AG04449 (cell line): ENCODE data around the gene GULP1.

Experiments
- CTCF ChIA-PET: fragments of 350-600 bp; formaldehyde crosslinking; extraction: SDS; loops from one replicate; lab custom pipeline; 2021; ENCODE audit warnings: antibody characterized with exemption; lab: Yijun Ruan, JAX
- POLR2A ChIA-PET: fragments of 400-600, 350-600 bp; formaldehyde crosslinking; extraction: SDS; loops from one replicate; lab custom pipeline; 2020; ENCODE audit warnings: antibody characterized with exemption, inconsistent platforms; lab: Yijun Ruan, JAX
- DNase-seq: peaks from one replicate; pipeline ENCODE4 v3.0.0-alpha.2; 2010; ENCODE audit warnings: low read depth, low spot score
- H3K4me3 ChIP-seq: 2 replicates; pipeline ENCODE4 v1.5.1; 2011; ENCODE audit warnings: low read depth, mild to moderate bottlenecking, control low read depth, low read length
- TF ChIP-seq, protein P1 (sequence below): IDR thresholded peaks from one replicate; pipeline ENCODE4 v1.5.1; 2011; ENCODE audit warnings: mild to moderate bottlenecking, moderate library complexity, low read length, control low read depth, inconsistent platforms; ENCODE audit not compliant: insufficient read depth; ENCODE audit errors: missing control alignments

Gene GULP1

DNA sequence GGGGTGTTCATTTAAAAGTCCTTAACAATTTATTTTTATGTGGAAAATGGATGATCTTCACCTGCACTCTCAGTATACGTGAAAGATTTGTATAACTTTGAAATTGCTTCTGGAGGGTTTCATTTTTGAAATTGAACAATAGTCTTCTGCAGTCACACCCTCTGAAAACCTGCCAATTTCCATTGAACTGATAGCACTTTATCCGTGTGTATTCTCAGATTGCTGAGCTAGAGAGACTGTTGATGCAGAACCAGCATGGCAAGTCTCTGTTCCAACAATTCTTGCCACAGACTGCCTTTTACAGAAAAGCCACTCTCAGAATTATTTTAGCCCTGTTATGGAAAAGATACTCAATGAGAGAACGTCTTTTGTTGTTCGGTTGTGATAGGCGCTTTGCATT, 6.6 kb upstream of the GULP1 start:
- POLR2A ChIA-PET: no interaction called here
- CTCF ChIA-PET: no interaction called here
- DNase-seq: no peak
- H3K4me3 ChIP-seq: no peak overlapping the region
- TF ChIP-seq, protein P1, sequence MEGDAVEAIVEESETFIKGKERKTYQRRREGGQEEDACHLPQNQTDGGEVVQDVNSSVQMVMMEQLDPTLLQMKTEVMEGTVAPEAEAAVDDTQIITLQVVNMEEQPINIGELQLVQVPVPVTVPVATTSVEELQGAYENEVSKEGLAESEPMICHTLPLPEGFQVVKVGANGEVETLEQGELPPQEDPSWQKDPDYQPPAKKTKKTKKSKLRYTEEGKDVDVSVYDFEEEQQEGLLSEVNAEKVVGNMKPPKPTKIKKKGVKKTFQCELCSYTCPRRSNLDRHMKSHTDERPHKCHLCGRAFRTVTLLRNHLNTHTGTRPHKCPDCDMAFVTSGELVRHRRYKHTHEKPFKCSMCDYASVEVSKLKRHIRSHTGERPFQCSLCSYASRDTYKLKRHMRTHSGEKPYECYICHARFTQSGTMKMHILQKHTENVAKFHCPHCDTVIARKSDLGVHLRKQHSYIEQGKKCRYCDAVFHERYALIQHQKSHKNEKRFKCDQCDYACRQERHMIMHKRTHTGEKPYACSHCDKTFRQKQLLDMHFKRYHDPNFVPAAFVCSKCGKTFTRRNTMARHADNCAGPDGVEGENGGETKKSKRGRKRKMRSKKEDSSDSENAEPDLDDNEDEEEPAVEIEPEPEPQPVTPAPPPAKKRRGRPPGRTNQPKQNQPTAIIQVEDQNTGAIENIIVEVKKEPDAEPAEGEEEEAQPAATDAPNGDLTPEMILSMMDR: no peak

DNA sequence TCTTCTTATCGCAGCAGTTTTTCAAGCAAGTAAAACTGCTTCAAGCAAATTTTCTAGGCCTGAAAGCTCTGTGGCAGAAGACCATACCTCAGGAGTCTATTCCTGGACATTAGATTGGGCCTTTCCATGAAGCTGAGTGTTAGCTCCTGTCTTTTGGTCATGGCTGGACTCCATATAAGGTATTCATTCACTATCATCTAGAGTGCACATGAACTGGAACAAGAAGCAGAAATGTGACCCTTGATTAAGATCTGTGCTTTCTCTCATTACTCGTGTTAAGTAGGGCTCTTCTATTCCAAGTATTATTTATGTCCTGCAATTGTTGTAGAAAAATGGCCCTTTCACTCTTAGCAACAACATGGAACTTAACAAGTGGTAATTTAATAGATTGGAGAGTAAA, 5.9 kb upstream of the GULP1 start:
- H3K4me3 ChIP-seq: no peak overlapping the region
- ChIA-PET CTCF (no interaction called here), POLR2A (no interaction called here)
- TF ChIP-seq, protein P1: no peak
- DNase-seq: no peak

DNA sequence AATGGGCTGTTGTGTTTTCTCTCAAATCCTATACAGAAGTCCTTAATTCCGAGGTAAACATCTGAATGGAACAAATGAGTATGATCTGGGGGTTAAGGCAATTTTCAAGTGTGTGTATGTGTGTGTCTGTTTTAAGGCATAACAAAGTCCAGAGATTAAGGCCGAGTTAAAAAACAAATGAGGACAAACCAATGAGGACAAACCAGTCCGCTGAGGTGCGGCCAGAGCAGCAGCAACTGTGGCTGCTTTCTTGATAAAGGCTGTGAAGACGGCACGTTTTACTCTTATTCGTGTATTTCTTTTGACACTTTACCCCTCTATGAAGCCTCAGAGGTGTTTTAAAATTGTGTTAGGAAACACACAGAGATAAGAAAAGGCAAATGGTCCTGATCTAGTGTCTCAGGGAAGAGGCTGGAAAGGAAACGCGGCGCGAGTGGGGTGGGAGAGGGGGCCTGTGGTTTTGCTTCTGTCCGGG, 495 bp upstream of the GULP1 start:
- TF ChIP-seq, protein P1: no peak
- CTCF ChIA-PET: interaction anchor here (0.6 to 4.3 kb wide), 15 partner anchors 10 to 765 kb away, joined by 3 to 24 read pairs (median 5); no protein-coding TSS in a partner anchor
- POLR2A ChIA-PET: no interaction called here
- H3K4me3 ChIP-seq: peak overlapping the region; percentile 82
- DNase-seq: no peak

DNA sequence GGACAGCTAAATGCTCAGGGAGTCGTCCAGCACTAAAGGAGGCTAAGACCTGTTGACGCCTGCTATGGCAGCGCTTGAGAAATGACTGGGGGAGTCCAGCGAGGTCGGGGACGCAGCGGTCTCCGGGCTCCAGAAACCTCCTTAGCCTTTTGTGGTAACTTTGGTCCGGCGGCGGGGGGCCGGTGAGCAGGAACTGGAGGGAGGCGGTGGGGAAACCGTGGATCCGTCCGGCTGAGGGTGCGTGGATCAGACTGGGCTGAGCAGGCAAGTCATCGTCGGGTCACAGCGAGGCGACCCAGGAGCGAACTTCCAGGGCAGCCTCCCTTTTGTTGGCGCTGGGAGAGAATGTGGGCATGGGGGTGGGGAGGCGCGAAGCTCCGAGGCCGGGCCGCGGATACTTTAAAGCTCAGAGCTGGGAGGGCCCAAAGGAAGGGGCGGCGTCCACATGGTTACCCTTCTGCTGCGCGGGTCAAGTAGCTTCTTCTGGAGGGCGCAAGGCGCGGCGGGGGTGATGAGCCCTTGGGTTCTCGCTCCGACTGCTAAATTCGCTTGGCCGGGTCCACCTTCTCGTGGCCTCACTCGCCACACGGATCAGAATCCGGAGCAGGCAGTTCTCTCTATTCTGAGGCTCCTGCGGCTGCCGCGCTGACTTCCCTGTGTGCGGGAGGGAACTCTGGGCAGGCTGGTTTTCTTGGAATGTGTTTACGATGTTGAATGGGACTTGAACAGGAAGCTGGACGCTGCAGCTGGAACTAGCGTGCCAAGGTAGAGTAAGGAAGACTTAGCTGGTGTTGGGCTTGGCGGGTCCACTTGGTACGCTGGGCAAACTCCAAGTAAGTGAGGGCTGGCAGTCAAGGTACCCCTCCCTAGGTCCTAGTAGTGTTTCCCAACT, 920 bp downstream of the GULP1 start:
- ChIA-PET POLR2A (interaction anchor here (0.9 to 2.0 kb wide), 5 partner anchors 10 to 106 kb away, joined by 3 to 7 read pairs (median 5); no protein-coding TSS in a partner anchor), CTCF (interaction anchor here (0.7 to 4.3 kb wide), 21 partner anchors 8 to 222 kb away, joined by 3 to 24 read pairs (median 4); no protein-coding TSS in a partner anchor)
- DNase-seq: no peak
- TF ChIP-seq, protein P1: no peak
- peak overlapping the region; percentile 82 for H3K4me3 ChIP-seq

DNA sequence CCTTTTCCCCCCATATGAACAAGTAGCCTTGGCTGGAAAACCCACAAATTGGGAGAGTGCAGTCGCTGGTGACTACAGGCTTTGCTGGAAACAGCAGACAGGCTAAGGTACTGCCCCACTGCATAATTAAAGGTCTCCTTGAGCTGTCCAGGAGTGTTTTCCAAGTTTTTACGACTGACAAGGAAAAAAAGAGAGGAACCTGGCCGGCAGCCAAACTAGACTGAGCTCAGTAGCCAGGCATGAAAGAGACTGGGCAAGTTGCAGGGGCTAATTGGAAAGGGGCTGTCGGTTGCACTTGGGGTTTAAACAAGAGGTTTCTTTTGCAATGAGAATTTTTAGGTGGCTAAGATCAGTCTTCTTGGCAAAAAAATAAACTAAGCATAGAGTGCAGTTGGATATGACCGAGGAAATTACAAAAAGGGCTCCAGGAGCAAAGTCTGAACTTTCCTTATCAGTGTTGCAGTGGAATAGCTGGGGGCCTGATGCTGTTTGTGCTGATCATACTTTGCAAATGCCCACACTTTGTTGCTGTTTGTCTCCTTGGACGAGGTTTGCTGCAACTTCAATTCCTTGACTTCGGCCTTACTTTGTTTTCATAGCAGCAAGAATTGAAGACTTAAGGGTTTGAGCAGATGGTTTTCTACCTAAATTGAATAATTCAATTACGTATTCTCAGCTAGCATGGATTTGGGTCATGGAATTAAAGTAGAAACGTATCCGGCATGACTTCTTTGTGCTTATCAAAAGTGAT, 2.1 kb downstream of the GULP1 start:
- POLR2A ChIA-PET: interaction anchor here (1.7 to 2.0 kb wide), 2 partner anchors 9 to 25 kb away, joined by 7 read pairs; no protein-coding TSS in a partner anchor
- no peak for DNase-seq
- H3K4me3 ChIP-seq: peak overlapping the region; percentile 82
- TF ChIP-seq, protein P1: no peak
- CTCF ChIA-PET: interaction anchor here (0.7 to 4.3 kb wide), 9 partner anchors 10 to 218 kb away, joined by 3 to 24 read pairs (median 8); no protein-coding TSS in a partner anchor
